HG02610 (cell line): ENCODE data around the gene MAPK8IP3.
A peak's percentile ranks its signal among the peaks of the same experiment; 100 is the strongest.

Experiments used
- ATAC-seq: cut with Tn5 transposase; IDR thresholded peaks from one replicate; pipeline ENCODE4 v1.9.1; 2021; ENCODE audit warnings: mild to moderate bottlenecking, moderate library complexity; ENCODE audit not compliant: unreplicated experiment

MAPK8IP3 gene, protein sequence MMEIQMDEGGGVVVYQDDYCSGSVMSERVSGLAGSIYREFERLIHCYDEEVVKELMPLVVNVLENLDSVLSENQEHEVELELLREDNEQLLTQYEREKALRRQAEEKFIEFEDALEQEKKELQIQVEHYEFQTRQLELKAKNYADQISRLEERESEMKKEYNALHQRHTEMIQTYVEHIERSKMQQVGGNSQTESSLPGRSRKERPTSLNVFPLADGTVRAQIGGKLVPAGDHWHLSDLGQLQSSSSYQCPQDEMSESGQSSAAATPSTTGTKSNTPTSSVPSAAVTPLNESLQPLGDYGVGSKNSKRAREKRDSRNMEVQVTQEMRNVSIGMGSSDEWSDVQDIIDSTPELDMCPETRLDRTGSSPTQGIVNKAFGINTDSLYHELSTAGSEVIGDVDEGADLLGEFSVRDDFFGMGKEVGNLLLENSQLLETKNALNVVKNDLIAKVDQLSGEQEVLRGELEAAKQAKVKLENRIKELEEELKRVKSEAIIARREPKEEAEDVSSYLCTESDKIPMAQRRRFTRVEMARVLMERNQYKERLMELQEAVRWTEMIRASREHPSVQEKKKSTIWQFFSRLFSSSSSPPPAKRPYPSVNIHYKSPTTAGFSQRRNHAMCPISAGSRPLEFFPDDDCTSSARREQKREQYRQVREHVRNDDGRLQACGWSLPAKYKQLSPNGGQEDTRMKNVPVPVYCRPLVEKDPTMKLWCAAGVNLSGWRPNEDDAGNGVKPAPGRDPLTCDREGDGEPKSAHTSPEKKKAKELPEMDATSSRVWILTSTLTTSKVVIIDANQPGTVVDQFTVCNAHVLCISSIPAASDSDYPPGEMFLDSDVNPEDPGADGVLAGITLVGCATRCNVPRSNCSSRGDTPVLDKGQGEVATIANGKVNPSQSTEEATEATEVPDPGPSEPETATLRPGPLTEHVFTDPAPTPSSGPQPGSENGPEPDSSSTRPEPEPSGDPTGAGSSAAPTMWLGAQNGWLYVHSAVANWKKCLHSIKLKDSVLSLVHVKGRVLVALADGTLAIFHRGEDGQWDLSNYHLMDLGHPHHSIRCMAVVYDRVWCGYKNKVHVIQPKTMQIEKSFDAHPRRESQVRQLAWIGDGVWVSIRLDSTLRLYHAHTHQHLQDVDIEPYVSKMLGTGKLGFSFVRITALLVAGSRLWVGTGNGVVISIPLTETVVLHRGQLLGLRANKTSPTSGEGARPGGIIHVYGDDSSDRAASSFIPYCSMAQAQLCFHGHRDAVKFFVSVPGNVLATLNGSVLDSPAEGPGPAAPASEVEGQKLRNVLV (N-terminal part only)

DNA sequence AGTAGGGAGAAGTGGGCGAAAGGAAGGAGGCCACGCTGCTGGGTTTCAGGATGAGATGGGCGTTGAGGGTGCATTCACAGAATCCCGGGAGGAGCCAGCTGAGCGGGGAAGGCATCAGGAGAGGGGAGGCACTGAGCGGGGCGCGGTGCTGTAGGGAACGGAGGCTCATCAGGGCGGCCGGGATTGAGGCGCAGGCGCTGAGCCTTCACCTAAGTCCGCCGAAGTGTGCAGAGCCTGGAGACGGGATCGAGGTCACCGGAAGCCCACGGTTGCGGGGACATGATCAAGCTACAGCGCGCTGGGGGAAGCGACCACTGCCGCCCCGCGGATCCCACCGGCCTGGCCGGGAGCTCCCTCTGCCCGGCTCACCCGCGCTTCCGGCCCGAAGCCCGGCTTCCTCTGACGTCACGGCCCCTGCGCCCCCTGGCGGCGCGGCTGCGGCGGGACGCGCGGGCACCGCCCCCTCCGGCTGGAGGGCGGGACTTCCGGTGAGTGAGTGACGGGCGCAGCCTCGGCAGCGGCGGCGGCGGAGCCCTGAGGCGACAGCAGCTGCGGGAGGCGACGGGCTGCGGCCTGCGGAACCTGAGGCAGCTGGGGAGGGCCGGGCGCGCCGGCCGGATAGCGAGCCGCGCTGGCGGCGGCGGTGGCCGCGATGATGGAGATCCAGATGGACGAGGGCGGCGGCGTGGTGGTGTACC is at the start of gene MAPK8IP3:
MAPK8IP3 (plus strand) TSS at position 508 of the 698 bp plus-strand sequence; CDS start at position 653, 145 bp downstream.
- ATAC-seq: peak; percentile 68

DNA sequence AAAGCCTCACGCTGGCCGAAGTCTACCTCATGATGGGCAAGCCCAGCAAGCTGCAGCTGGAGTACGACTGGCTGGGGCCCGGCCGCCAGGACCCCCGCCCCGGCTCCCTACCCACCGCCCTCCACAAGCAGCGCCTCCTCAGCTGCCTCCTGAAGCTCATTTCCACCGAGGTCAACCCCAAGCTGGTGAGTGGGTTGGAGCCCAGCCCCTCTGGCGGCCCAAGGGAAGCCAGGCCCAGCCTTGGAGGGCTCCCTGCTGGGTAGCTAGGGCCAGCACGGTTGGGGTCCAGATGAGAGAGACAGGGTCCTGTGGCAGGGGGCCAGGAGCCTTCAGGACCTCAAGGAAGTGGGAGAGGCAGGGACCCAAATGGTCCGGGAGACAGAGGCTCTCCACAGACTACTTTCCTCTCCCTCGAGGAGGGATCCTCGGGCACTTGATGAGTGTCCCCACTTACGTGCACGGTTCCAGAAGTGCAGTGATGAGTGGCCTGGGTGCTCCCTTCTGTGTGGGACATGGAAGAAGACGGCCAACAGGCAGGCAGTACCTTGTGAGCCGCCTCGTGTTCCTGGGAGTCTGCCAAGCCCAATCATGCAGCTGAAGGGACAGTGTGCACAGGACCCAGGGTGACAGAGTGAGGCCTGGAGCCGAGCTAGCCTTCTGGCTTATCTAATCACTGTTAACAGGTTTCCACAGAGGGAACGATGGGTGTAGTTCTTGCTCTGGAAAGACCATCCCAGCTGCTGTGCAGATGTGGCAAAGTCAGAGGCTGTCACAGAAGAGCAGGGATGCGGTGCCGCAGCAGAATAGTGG is 49.0 kb upstream of the MAPK8IP3 start:
- ATAC-seq: no peak

DNA sequence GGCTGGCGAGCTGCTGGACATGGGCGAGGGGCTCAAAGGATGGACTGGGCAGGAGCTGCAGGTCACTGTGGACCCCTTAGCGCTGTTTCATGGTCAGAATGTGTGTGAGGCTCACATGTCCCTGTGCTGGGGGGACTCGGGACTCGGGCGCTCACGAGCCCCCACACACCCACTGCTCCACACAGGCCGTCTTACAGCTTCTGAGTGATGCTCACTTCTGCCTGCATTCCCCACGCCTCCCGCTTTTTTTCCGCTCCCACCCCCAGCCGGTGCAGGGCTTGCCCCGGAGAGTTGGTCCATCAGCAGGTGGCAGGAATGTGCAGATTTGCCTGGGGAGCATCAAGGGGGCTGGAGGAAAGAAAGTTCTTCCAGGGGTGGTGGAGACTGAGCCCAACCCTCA is 48.2 kb upstream of the MAPK8IP3 start:
- ATAC-seq: no peak

DNA sequence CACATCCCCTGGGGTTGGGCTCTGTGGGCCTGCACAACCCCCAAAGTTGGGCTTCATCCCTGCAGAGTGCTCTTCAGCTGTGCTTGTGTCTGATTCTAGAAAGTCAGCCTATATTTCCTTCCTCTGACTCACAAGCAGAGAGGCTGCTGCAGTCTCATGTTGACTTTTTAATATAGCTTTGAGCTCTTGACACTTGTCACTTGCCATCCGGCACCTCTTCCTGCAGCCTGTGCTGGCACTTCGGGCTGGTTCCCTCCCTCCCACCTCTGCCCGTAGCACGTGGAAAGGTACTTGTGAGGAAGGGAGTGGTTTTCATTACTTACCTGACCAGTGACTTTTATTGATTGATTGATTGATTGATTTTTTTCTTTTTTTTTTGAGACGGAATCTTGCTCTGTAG is 47.0 kb upstream of the MAPK8IP3 start:
- no peak for ATAC-seq

DNA sequence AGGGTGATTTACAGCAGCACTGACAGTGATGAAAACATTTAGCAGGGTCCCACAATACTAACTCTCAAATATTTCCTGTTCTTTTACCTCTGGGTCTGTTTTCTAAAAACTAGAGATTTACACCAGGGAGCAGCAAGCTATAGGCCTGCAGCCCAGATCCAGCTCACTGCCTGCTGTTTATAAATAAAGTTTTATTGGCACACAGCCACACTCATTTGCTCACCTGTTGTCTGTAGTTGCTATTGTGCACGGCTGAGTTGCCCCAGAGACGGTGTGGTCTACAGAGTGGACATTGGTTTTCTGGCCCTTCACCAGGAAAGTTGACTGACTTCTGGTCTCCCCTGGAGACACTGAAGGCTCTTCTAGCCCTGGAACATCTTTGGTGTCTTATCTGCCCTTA is 44.2 kb upstream of the MAPK8IP3 start:
- no peak for ATAC-seq

DNA sequence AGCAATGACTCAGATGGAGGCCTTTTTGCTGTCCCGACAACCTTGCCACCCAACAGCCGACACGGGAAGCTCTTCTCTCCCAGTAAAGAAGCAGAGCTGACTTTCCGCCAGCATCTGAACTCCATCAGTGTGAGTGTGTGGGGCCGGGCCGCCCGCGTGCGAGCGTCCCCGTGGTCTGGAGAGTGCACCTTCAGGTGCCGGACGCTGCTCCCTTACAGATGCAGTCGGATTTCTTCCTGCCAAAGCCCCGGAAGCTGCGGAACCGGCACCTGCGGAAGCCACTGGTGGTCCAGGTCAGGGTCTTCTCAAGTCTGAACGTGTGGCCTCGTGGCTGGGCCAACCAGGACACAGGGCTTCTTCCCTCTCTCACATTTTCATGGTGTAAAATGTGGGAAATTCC is 43.5 kb upstream of the MAPK8IP3 start:
- no peak for ATAC-seq

DNA sequence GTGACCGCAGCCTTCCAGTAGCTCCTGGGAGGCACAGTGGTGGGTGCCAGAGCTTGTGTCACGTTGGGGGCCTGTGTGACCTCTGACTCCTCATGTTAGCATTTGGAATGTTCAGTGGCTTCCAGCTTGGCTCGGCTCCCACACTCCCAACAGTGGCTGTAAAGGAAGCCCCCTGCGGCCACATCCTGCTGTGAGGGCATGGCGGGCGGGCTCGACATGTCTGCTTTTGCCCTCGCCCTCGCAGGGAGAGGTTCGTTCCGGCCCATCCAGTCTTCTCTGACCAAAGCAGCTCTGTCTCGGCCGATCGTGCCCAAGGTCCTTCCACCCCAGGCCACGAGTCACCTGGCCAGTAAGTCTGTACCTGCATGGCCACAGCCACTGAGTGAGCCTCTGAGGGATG is 40.2 kb upstream of the MAPK8IP3 start:
- no peak for ATAC-seq

DNA sequence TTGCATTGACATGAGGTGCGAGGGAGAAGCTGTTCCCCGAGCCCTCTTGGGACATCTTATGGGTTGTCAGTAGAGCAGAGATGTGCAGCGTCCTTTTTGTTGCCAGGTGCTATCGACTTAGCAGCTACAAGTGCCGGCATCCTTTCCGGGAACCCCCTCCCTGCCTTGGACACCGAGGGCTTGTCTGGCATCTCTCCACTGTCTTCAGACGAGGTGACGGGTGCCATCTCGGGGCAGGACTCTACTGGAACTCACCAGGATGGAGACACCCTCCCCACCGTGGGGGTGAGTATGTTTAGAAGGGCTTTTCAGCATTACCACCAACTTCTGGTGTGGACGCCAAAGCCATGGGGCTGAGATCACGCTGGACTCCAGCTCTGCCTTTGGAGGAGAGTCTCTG is 39.7 kb upstream of the MAPK8IP3 start:
- no peak for ATAC-seq

DNA sequence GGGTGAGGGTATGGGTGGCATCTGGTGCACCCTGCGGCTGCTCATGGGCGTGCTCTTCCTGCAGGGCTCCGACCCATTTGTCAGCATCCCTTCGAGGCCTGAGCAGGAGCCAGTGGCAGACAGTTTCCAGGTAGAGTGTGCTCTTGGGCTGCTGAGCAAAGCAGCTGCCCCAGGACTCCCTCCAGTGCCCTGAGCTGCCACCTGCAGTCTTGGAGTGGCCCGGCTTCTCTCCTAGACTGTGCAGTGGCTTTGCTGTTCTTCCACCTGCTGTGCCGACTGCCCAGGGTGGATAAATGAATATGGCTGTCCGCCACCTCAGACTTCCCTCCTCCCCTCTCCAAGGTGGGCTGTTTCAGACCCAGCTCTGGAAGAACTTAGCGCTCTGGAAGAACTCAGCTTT is 38.7 kb upstream of the MAPK8IP3 start:
- no peak for ATAC-seq

DNA sequence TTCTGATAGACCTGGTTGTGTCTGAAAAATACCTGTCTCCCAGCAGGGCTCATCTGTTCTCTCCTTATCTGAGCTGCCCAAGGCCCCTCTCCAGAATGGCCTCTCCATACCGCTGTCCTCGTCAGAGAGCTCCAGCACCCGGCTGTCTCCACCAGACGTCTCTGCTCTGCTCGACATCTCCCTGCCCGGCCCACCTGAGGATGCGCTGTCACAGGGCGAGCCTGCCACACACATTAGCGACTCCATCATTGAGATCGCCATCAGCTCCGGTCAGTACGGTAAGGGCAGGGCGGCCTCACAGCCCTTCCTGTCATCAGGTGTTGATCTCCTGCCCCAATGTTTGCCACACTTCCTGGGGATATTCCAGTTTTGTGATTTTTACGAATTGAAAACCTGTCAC is 38.1 kb upstream of the MAPK8IP3 start:
- ATAC-seq: no peak

DNA sequence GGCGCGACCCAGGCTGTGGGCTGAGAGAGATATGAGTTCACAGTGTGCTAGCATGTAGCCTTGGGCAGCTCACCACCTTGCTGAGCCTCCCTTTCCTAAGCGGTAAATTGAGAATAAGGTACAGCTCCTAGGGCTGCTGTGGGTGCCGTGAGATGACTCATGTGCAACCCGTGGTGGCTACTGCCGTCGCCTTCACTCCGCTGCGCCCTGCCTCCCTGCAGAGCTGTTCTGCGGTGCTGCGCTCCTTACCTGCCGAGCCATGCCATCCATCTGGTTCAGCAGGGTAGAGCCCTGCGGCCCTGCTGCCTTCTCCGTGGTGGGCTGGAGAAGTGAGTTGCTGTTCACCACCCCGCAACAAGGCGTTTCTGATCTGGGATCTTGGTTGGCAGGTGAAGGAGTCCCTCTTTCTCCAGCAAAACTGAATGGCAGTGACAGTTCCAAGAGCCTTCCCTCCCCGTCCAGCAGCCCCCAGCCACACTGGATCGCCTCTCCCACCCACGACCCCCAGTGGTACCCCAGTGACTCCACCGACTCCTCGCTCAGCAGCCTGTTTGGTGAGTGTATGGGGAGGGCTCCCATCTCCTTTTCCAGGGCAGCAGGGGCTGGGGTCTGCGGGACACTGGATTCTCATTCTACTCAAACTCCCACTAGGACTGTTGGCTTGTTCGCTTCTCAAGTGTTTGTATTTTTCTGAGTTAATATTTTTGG is 37.2 kb upstream of the MAPK8IP3 start:
- no peak for ATAC-seq

DNA sequence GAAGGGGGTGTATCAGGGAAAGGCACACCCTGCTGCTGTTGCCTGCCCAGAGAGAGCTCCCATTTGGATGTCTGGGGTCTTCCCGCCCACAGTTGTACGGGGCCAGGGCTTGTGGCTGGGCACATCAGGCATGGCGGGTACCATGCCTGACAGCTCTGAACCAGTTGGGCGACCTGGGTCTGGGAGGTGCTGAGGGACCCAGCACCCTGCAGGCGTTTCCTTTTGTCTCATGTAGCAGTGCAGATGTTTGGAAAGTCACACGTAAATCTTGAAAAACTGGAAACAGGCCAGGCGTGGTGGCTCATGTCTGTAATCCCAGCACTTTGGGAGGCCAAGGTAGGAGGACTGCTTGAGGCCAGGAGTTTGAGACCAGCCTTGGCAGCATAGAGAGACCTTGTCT is 36.3 kb upstream of the MAPK8IP3 start:
- ATAC-seq: no peak

DNA sequence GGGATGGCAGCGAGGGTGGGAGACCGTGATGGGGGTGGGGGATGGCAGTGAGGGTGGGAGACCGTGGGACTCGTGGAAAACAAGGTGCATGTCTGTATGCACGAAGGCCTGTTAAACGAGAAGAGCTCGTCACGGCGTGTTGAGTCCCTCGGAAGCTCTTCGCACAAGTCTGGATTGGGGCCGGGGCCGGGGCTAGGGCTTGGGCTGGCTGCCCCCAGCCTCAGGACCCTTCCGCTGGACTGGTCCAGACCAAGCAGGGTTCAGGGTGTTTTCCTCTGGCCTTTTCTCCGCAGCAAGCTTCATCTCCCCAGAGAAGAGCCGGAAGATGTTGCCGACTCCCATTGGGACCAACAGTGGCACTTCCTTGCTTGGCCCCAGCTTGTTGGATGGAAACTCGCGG is 35.6 kb upstream of the MAPK8IP3 start:
- ATAC-seq: no peak

DNA sequence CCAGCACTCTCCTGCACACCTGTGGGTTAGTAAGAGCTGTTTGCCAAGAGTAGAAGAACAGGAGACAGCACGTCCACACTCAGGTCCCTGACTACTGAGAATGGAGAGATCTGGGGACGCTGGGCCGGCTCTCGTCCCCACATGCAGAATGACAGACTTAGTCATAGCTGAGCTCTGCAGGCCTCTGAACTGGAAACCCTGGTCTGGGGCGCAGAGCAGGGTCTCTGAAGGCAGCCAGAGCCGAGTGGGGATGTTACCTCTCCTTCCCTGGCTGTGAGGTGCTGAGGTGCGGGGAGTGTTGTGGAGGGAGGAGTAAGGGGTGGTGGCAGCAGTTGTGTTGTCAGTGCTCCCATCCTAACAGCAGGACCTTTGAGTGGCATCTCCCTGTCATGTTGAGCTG is 35.1 kb upstream of the MAPK8IP3 start:
- no peak for ATAC-seq

DNA sequence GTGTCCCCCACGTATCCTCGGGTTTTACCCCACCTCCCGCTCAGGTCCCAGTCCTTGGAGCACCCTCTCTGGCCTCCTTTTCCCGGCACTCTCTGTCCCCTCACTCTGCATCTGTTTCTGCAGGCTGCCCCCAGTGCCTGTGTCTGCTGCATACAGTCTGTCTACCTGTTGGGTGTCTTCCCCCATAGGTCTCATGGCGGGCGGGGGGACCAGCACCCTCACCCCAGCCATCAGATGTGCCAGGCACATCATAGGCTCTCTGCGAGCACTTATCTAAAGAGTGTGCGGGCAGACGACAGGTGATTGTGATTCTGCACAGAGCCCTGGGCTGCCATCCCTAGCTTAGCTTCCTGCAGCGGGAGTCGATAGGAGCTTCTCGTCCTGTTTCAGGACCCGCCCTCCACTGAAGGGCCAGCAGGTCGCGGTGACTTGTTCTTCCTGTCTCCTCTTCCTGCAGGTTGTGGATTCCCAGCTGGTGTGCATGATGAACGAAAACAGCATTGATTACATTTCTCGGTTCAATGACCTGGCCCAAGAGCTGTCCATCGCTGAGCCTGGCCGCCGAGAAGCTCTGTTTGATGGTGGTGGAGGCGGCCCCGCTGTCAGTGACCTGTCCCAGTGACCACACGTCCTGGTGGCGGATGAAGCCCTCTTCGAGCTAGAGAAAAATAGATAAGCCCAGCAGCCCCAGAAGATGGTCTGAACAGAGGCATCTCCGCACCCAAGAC is 32.4 kb upstream of the MAPK8IP3 start:
- ATAC-seq: no peak

DNA sequence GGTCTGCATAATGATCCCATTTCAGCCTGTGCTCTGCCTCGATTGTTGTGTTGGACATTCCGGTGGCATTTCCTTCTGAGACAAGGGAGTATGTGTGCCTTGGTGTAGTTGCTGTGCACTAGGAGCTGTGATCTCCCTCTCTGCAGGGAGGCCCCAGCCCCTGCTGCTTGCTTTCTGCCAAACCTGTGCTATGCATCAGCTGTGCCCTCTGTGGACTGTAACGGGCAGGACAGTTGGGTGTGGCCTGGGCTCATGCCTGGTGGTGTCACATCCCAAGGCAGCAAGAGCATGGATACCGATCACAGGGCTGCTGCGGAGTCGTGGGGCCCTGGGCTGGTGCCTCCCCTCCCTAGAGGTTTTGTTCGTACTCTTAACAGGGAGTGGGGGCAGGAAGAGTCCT is 31.7 kb upstream of the MAPK8IP3 start:
- no peak for ATAC-seq

DNA sequence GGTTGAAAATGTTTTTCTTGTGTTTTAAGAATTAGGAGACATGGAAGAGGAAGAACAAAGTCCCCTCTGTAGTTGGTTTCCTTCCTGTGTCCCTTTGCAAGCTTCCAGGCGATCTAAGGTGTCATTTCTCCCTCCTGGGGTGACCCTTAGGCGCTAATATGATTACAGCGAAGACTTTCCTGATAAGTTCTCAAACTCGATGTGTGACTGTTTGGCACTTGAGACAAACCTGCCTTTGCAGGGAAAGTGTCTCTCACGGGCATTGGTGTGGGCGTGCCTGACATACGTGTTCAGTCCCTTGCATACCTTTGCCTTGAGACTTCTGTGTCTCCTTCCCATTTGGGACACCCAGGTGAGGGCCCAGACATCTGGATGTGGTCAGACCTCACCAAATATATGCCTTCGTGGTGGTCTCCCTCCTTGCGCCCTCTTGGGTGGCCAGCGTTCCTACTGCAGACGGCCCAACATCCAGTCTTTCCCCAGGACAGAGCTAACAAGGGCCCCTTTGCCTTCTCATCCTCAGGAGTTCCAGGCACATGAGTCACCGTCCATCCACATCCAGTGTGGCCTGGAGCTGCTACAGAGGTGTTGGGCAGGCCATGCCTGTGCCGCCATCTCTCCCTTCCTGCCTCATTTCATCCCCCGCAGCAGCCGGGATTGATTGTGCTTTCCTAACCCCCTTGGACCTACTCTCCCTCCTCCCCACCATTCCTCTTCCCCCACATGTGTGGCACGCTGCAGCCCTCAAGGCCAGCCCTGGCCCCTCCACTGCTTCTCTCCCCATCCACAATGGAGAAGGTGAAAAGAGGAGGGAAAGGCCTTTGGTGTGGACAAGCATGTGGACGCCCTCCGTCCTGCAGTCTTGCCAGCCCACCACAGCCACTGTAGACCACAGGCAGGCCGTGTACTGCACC is 31.0 kb upstream of the MAPK8IP3 start:
- no peak for ATAC-seq
